H1 (cell line): Measurements from ENCODE around the gene DNAJC9. TPM values are rescaled to one million over a fixed set of nuclear protein-coding genes. Genes with fewer than 3 reads are reported as not detected.

Source experiments
- CTCF ChIA-PET: fragments of 300-600 bp; sonication (Branson Sonifier 250); formaldehyde crosslinking; loops from one replicate; lab custom pipeline; 2021; ENCODE audit not compliant: partially characterized antibody; lab: Charles Lee
- POLR2A ChIA-PET: fragments of 300-600 bp; sonication (Branson Sonifier 250); formaldehyde crosslinking; loops from one replicate; lab custom pipeline; 2021; ENCODE audit warnings: inconsistent platforms; ENCODE audit not compliant: partially characterized antibody; lab: Charles Lee
- DNase-seq, 2 experiments: peaks; one replicate each; pipeline versions ENCODE4 v3.0.0 to v3.0.0-alpha.2; 2010 to 2022; ENCODE audit warnings: low spot score in 2 of 2, low read depth in 1 of 2, mixed read lengths in 1 of 2
- FAIRE-seq: peaks from 2 replicates; lab custom pipeline; 2011; peaks lifted over from hg19 to GRCh38; lab: Jason Lieb, UNC
- H2AFZ ChIP-seq: 2 replicates; pipeline ENCODE4 v1.8.1; 2012; ENCODE audit warnings: low read length, inconsistent platforms
- H2AK5ac ChIP-seq: 2 replicates; pipeline ENCODE4 v1.6.1; 2013; ENCODE audit warnings: low read depth, low read length
- H2BK120ac ChIP-seq: replicated peaks from 2 replicates; pipeline ENCODE3; 2013; ENCODE audit warnings: low read depth, low read length, inconsistent platforms
- H2BK12ac ChIP-seq: 2 replicates; pipeline ENCODE4 v1.6.1; 2013; ENCODE audit warnings: low read depth, low read length
- H2BK15ac ChIP-seq: 2 replicates; pipeline ENCODE4 v1.6.1; 2013; ENCODE audit warnings: low read length
- H2BK20ac ChIP-seq: 2 replicates; pipeline ENCODE4 v1.6.1; 2013; ENCODE audit warnings: low read length
- H2BK5ac ChIP-seq: 2 replicates; pipeline ENCODE4 v1.6.1; 2013; ENCODE audit warnings: low read depth, low read length
- H3K14ac ChIP-seq: 2 replicates; pipeline ENCODE4 v1.6.1; 2013; ENCODE audit warnings: inconsistent platforms; ENCODE audit not compliant: insufficient read length
- H3K18ac ChIP-seq: 2 replicates; pipeline ENCODE4 v1.6.1; 2013; ENCODE audit warnings: low read length; ENCODE audit errors: extremely low read depth
- H3K23ac ChIP-seq: 2 replicates; pipeline ENCODE4 v1.6.1; 2013; ENCODE audit warnings: inconsistent platforms; ENCODE audit not compliant: insufficient read length
- H3K23me2 ChIP-seq: 2 replicates; pipeline ENCODE4 v1.6.1; 2013; ENCODE audit warnings: low read depth, low read length
- H3K27ac ChIP-seq: 2 replicates; pipeline ENCODE4 v1.6.1; 2011; ENCODE audit warnings: low read depth, low read length, inconsistent platforms
- H3K27me3 ChIP-seq, 4 experiments: replicated peaks in 1 of 4; 1 replicate in 1 of 4; 2 replicates in 3 of 4; pipeline versions ENCODE4 v1.6.1 to v1.8.1; 2011 to 2013; ENCODE audit warnings: low read length in 3 of 4, mild to moderate bottlenecking in 3 of 4, inconsistent platforms in 2 of 4, mixed read lengths in 2 of 4, moderate library complexity in 1 of 4; ENCODE audit not compliant: control insufficient read depth in 3 of 4, insufficient read depth in 3 of 4; ENCODE audit errors: extremely low read depth in 1 of 4
- H3K36me3 ChIP-seq, 4 experiments: 2 replicates each; pipeline versions ENCODE4 v1.6.1 to v1.8.1; 2011 to 2013; ENCODE audit warnings: mild to moderate bottlenecking in 4 of 4, low read length in 3 of 4, moderate library complexity in 2 of 4, control low read depth in 1 of 4, inconsistent platforms in 1 of 4; ENCODE audit not compliant: insufficient read depth in 4 of 4, control insufficient read depth in 2 of 4
- H3K4ac ChIP-seq: replicated peaks from 2 replicates; pipeline ENCODE3; 2013; ENCODE audit warnings: low read length, low read depth, mixed read lengths, inconsistent platforms; ENCODE audit not compliant: insufficient read length
- H3K4me1 ChIP-seq, 4 experiments: replicated peaks in 1 of 4; 1 replicate in 1 of 4; 2 replicates in 3 of 4; pipeline versions ENCODE4 v1.6.1 to v1.8.1; 2011 to 2013; ENCODE audit warnings: low read length in 3 of 4, inconsistent platforms in 2 of 4, mixed read lengths in 1 of 4; ENCODE audit not compliant: insufficient read depth in 4 of 4, control insufficient read depth in 3 of 4
- H3K4me2 ChIP-seq, 2 experiments: 2 replicates each; pipeline versions ENCODE4 v1.6.1 to v1.8.1; 2011 to 2013; ENCODE audit warnings: low read depth in 2 of 2, low read length in 2 of 2, control low read depth in 1 of 2, inconsistent platforms in 1 of 2, mild to moderate bottlenecking in 1 of 2; ENCODE audit not compliant: insufficient read depth in 1 of 2
- H3K4me3 ChIP-seq, 4 experiments: fragments of 200-600, 300-600 bp in 1 of 4; sonication (generic), shearing (Covaris generic), sonication (Bioruptor Twin) in 1 of 4; 2 replicates each; pipeline versions ENCODE4 v1.5.1 to v1.8.1; 2011 to 2016; ENCODE audit warnings: low read length in 4 of 4, low read depth in 3 of 4, control low read depth in 2 of 4, inconsistent platforms in 2 of 4, mild to moderate bottlenecking in 2 of 4, mixed read lengths in 1 of 4, moderate library complexity in 1 of 4; ENCODE audit not compliant: insufficient read depth in 2 of 4; ENCODE audit errors: extremely low read depth in 1 of 4
- H3K56ac ChIP-seq: replicated peaks from 2 replicates; pipeline ENCODE3; 2013; ENCODE audit warnings: low read depth, mild to moderate bottlenecking, mixed read lengths, low read length, inconsistent platforms; ENCODE audit not compliant: insufficient read length
- H3K79me1 ChIP-seq: 2 replicates; pipeline ENCODE4 v1.6.1; 2013; ENCODE audit warnings: low read depth, low read length, control low read depth
- H3K79me2 ChIP-seq, 2 experiments: 2 replicates each; pipeline versions ENCODE4 v1.6.1 to v1.8.1; 2012 to 2013; ENCODE audit warnings: low read length in 2 of 2, mild to moderate bottlenecking in 2 of 2, inconsistent platforms in 1 of 2; ENCODE audit not compliant: insufficient read depth in 2 of 2, control insufficient read depth in 1 of 2
- H3K9ac ChIP-seq, 4 experiments: replicated peaks in 1 of 4; 1 replicate in 1 of 4; 2 replicates in 3 of 4; pipeline versions ENCODE4 v1.6.1 to v1.8.1; 2011 to 2013; ENCODE audit warnings: low read depth in 3 of 4, low read length in 3 of 4, control low read depth in 2 of 4, mild to moderate bottlenecking in 2 of 4, moderate library complexity in 2 of 4, inconsistent platforms in 1 of 4; ENCODE audit errors: extremely low read depth in 1 of 4
- H3K9me3 ChIP-seq, 2 experiments: 2 replicates each; pipeline versions ENCODE4 v1.6.1 to v1.8.1; 2012 to 2013; ENCODE audit warnings: mild to moderate bottlenecking in 2 of 2, moderate library complexity in 2 of 2, control low read depth in 1 of 2, inconsistent platforms in 1 of 2, low read depth in 1 of 2, low read length in 1 of 2, mixed read lengths in 1 of 2; ENCODE audit not compliant: insufficient read depth in 2 of 2
- H4K20me1 ChIP-seq, 2 experiments: replicated peaks in 1 of 2; 2 replicates each; pipeline versions ENCODE3 to v1.8.1; 2011 to 2013; ENCODE audit warnings: inconsistent platforms in 2 of 2, low read length in 2 of 2, mild to moderate bottlenecking in 1 of 2; ENCODE audit not compliant: insufficient read depth in 2 of 2, control insufficient read depth in 1 of 2
- H4K5ac ChIP-seq: 2 replicates; pipeline ENCODE4 v1.6.1; 2013; ENCODE audit warnings: low read length, low read depth, mixed read lengths, inconsistent platforms; ENCODE audit not compliant: insufficient read length
- H4K8ac ChIP-seq: 2 replicates; pipeline ENCODE4 v1.8.0; 2013; ENCODE audit warnings: mild to moderate bottlenecking, moderate library complexity, low read length, inconsistent platforms; ENCODE audit not compliant: insufficient read depth; ENCODE audit errors: extremely low read depth
- H4K91ac ChIP-seq: replicated peaks from 2 replicates; pipeline ENCODE3; 2013; ENCODE audit warnings: low read length, mixed read lengths, inconsistent platforms; ENCODE audit not compliant: insufficient read length
- CTCF ChIP-seq, 3 experiments: IDR thresholded peaks; 1 replicate in 2 of 3; 2 replicates in 1 of 3; pipeline versions ENCODE4 v1.5.1 to v1.6.1; 2011; ENCODE audit warnings: low read length in 3 of 3, mild to moderate bottlenecking in 3 of 3, inconsistent platforms in 2 of 3, low read depth in 1 of 3, moderate library complexity in 1 of 3; ENCODE audit not compliant: insufficient read depth in 1 of 3; ENCODE audit errors: control extremely low read depth in 1 of 3
- SRF ChIP-seq: IDR thresholded peaks from 2 replicates; pipeline ENCODE4 v1.6.1; 2011; ENCODE audit warnings: mild to moderate bottlenecking, low read depth, low read length, moderate library complexity
- WGBS, 2 experiments: shearing (Covaris generic) in 1 of 2; methylation state at CpG; one replicate each; pipeline versions ENCODE4 v1.1.6 to v1.1.7; 2013 to 2015; ENCODE audit warnings: low lambda C conversion rate in 2 of 2, mixed read lengths in 2 of 2, inconsistent platforms in 1 of 2, low coverage in 1 of 2, missing lambda C conversion rate in 1 of 2; ENCODE audit not compliant: insufficient replicate concordance in 2 of 2, insufficient coverage in 1 of 2, insufficient read length in 1 of 2; ENCODE audit errors: extremely low coverage in 1 of 2, missing lambda C conversion rate in 1 of 2; 5-methylcytosine and 5-hydroxymethylcytosine counted together
- polyA plus RNA-seq, 7 experiments: library from polyadenylated mRNA; depleted of rRNA in 3 of 7; stranded (reverse) in 5 of 7; unstranded in 2 of 7; fragments of >200 nt in 5 of 7; fragments of 200-250 nt in 2 of 7; gene quantifications; 1 replicate in 5 of 7; 2 replicates in 1 of 7; 4 replicates in 1 of 7; pipeline versions ENCODE4 v1.2.1 to v1.2.3, GENCODE V29; 2011 to 2013; ENCODE audit warnings: missing spikeins in 2 of 7, mixed read lengths in 2 of 7
- total RNA-seq: library from RNA; stranded (reverse); fragmentation: NEBNext Ultra II Directional; extraction: Animal tissue kit (Norgen Biotek cat#: 25700); gene quantifications from 2 replicates; pipeline ENCODE4 v1.2.1, GENCODE V29; 2021

DNAJC9 gene
- total and polyA plus RNA-seq, 2 of the 8 experiments (the other 6 are each of a cell fraction or from before 2014, with no cell fraction given): 26.0 to 32.2 TPM

GRCh38 chr10:73253225-73253555 is 6.1 kb upstream of the DNAJC9 start:
- whole genome bisulfite sequencing, 2 experiments: 4% methylated on average over 4 of the region's 4 CpGs; no CpG with 5 or more reads in 1 of the 2 experiments
- Histone ChIP-seq H2BK120ac (no peak overlapping the region), H3K9me3 (no peaks in the 10 kb centered on the region), H2AK5ac (no peak overlapping the region), H3K4ac (no peak overlapping the region), H4K20me1 (no peaks in the 10 kb centered on the region), H3K4me2 (peak overlapping the region; percentile 87 to 92), H3K4me1 (peaks cover 0 to 4% (median 3%) of the 10 kb centered on the region in 4 experiments; a peak in 4 of 7 replicates), H3K56ac (peak overlapping the region; percentile 44), H3K36me3 (peaks cover 0 to 18% (median 12%) of the 10 kb centered on the region in 4 experiments; a peak in 3 of 8 replicates), H3K23ac (no peak overlapping the region), H3K9ac (peak overlapping the region; percentile 92 to 98 (median 95)), H3K23me2 (peaks cover 7% of the 10 kb centered on the region), H3K79me2 (peaks cover 3 to 47% of the 10 kb centered on the region in 2 experiments; a peak in 2 of 4 replicates), H3K18ac (no peak overlapping the region), H2BK12ac (no peak overlapping the region), H3K27me3 (no peaks in the 10 kb centered on the region), H4K91ac (no peak overlapping the region), H2BK5ac (no peak overlapping the region), H3K27ac (no peak overlapping the region), H4K5ac (no peak overlapping the region), H2BK15ac (no peak overlapping the region; the same call in 1 of the 2 replicates), H3K79me1 (0 out of 2 replicates have a peak, but pooled peaks cover 3% of the 10 kb centered on the region), H2AFZ (no peak overlapping the region; the same call in 1 of the 2 replicates), H2BK20ac (no peak overlapping the region), H3K4me3 (peak overlapping the region; percentile 90 to 99 (median 97)), H4K8ac (no peak overlapping the region), H3K14ac (no peak overlapping the region)
- DNase-seq: no peak
- peak in 1 of 3 experiments; percentile 22; a peak in 1 of 4 replicates for TF ChIP-seq CTCF (IDR thresholded peaks at IDR 0.05; ENCODE audit: control extremely low read depth in 1 of 3, insufficient read depth in 1 of 3, low read depth in 1 of 3, low read length in 3 of 3)
- TF ChIP-seq SRF: no peak
- FAIRE-seq: no peak
- ChIA-PET CTCF (interaction anchor here (0.5 to 4.2 kb wide), 7 partner anchors 10 to 371 kb away, joined by 3 to 18 read pairs (median 3); no protein-coding TSS in a partner anchor), POLR2A (interaction anchor here (0.6 to 5.1 kb wide), 13 partner anchors 8 to 491 kb away, joined by 3 to 45 read pairs (median 4); partner anchors contain the start of genes ANXA7, PPP3CB and SEC24C)
